Activated CD4-positive, alpha-beta T cell treated with anti-CD3 and anti-CD28 coated beads, Interleukin-2, amount 50 U/mL, for 1 hour (primary cell): ENCODE measurements around the gene SLC5A9.
"Not testable (repeated sequence)": the region's sequence is repeated elsewhere in the genome, so short reads cannot be mapped to it uniquely, and the experiment has no call there.

ENCODE experiments used
- DNase-seq: peaks from one replicate; pipeline ENCODE4 v3.0.0-alpha.2; 2020

SLC5A9 gene

GRCh38 chr1:48222501-48223242 lies at the start of gene SLC5A9:
SLC5A9 (plus strand) TSS chr1:48222716; CDS start chr1:48222737, 21 bp downstream.
- no peak for DNase-seq

GRCh38 chr1:48175116-48175515 lies 47.4 kb upstream of the SLC5A9 start:
- DNase-seq, result no peak

- no peak for DNase-seq
Observed at GRCh38 chr1:48177257-48177656, 45.3 kb upstream of the SLC5A9 start.

GRCh38 chr1:48181669-48182367 lies 40.7 kb upstream of the SLC5A9 start:
- no peak for DNase-seq

- DNase-seq, result no peak
Observed at GRCh38 chr1:48182439-48182838, 40.1 kb upstream of the SLC5A9 start.

- no peak for DNase-seq
Observed at GRCh38 chr1:48186306-48186839, 36.1 kb upstream of the SLC5A9 start.

GRCh38 chr1:48187969-48188563 lies 34.5 kb upstream of the SLC5A9 start:
- no peak for DNase-seq

- no peak for DNase-seq
Observed at GRCh38 chr1:48190881-48191280, 31.6 kb upstream of the SLC5A9 start.

- DNase-seq, result no peak
Observed at GRCh38 chr1:48194801-48195200, 27.7 kb upstream of the SLC5A9 start.

- DNase-seq, result no peak
Observed at GRCh38 chr1:48196237-48196636, 26.3 kb upstream of the SLC5A9 start.

- no peak for DNase-seq
Observed at GRCh38 chr1:48198970-48199369, 23.5 kb upstream of the SLC5A9 start.

- no peak for DNase-seq
Observed at GRCh38 chr1:48200166-48200900, 22.2 kb upstream of the SLC5A9 start.

GRCh38 chr1:48202030-48202752 lies 20.3 kb upstream of the SLC5A9 start:
- DNase-seq, result peak; percentile 50

GRCh38 chr1:48203287-48203900 lies 19.1 kb upstream of the SLC5A9 start:
- DNase-seq, result no peak

GRCh38 chr1:48205522-48205921 lies 17.0 kb upstream of the SLC5A9 start:
- no peak for DNase-seq

- no peak for DNase-seq
Observed at GRCh38 chr1:48206371-48206770, 16.1 kb upstream of the SLC5A9 start.

GRCh38 chr1:48207131-48207530 lies 15.4 kb upstream of the SLC5A9 start:
- no peak for DNase-seq

GRCh38 chr1:48207536-48208075 lies 14.9 kb upstream of the SLC5A9 start:
- DNase-seq, result no peak

- no peak for DNase-seq
Observed at GRCh38 chr1:48208251-48208650, 14.3 kb upstream of the SLC5A9 start.

- no peak for DNase-seq
Observed at GRCh38 chr1:48208652-48209051, 13.9 kb upstream of the SLC5A9 start.

GRCh38 chr1:48213462-48213861 lies 9.1 kb upstream of the SLC5A9 start:
- DNase-seq, result not testable (repeated sequence)

- not testable (repeated sequence) for DNase-seq
Observed at GRCh38 chr1:48214366-48214765, 8.2 kb upstream of the SLC5A9 start.
